HEK293 (cell line): Measurements from ENCODE around the gene QPCTL.

Experiments
- CTCF ChIP-seq: fragments of 450-650 bp; formaldehyde crosslinking; IDR thresholded peaks from 2 replicates; pipeline ENCODE4 v1.5.1; 2016; ENCODE audit warnings: missing biosample characterization, missing genetic modification characterization
- HOXC10 ChIP-seq: sonication (generic); formaldehyde crosslinking; IDR thresholded peaks from 2 replicates; pipeline ENCODE4 v1.8.1; 2023; ENCODE audit warnings: mild to moderate bottlenecking, missing genetic modification reagents

- no peak for TF ChIP-seq CTCF (tag by site-specific recombination)
- no peak for TF ChIP-seq HOXC10
Observed at GRCh38 chr19:45711851-45712698, 19.6 kb downstream of the QPCTL start.
